Measurements from ENCODE around the gene IL2RG.

DNA sequence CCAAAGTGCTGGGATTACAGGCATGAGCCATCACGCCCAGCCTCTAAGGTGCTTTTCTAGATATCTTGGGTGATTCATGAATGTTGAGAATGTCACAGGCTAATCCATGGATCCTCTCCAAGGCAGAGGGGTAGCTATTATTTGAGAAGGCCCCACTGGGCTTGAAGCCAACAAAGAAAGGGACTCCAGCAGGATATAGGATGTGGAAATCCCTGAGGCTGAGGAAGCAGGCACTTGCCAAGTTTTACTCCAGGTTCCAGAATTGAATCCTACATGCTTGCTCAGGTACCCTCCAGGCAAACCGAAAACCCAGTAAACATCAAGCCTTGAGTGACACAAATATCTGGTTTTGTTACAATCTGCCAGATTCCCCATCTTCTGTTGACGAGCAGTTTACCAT is 49.1 kb upstream of the IL2RG start:
- TF ChIP-seq, protein P1, sequence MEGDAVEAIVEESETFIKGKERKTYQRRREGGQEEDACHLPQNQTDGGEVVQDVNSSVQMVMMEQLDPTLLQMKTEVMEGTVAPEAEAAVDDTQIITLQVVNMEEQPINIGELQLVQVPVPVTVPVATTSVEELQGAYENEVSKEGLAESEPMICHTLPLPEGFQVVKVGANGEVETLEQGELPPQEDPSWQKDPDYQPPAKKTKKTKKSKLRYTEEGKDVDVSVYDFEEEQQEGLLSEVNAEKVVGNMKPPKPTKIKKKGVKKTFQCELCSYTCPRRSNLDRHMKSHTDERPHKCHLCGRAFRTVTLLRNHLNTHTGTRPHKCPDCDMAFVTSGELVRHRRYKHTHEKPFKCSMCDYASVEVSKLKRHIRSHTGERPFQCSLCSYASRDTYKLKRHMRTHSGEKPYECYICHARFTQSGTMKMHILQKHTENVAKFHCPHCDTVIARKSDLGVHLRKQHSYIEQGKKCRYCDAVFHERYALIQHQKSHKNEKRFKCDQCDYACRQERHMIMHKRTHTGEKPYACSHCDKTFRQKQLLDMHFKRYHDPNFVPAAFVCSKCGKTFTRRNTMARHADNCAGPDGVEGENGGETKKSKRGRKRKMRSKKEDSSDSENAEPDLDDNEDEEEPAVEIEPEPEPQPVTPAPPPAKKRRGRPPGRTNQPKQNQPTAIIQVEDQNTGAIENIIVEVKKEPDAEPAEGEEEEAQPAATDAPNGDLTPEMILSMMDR (IDR thresholded peaks at IDR 0.05; ENCODE audit: low read length) = no peak
- no peak for TF ChIP-seq EZH2 (IDR thresholded peaks at IDR 0.05; ENCODE audit: borderline replicate concordance, low read length)
